ENCODE data around the gene RABL6.
"Not testable (repeated sequence)": the region's sequence is repeated elsewhere in the genome, so short reads cannot be mapped to it uniquely, and the experiment has no call there.

RABL6 gene

DNA sequence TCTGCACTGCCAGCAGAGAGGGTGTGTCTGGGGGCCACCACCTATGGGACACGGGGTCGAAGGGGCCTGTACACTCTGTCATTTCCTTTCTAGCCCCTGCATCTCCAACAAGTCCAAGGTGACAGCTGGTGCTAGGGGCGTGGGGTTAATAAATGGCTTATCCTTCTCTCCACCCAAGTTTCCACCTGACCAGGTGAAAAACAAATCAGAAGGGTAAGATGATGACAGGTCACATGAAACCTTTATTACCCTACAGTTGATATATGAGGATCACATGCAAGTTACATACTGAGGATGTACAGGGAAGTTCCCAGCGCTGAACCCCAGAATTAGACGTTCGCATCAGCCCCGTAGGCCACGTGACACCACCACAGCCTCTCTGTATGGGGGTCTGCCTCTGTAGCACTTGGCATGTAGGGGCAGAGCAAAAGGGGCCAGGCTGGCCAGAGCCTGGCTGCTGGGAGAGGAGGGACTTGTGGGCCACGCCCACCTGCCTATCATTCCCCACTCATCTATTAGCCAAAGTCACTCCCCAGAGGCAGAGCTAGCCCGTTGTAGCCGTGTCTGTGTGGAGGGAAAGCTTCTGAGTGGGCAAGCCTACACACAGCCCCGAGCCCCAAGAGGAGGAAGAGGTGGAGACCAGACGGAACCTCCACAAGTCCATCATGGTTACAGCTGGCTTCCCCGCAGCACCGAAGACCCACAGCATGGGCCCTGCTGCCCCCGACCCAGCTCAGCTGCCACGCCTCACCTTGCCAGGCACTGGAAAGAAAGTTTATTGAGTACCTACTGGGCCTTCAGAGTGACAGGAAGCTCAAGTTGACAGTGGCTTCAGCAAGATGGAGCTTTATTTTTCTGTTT lies 14.4 kb upstream of the RABL6 start:
- in situ Hi-C loops (cut with MboI; ENCODE audit: low sequenced_read_pairs) = loop anchor here (25.0 kb wide), 2 partner anchors 244 to 419 kb away; partner anchors contain the start of genes ABCA2, FUT7, NDOR1 and NPDC1

DNA sequence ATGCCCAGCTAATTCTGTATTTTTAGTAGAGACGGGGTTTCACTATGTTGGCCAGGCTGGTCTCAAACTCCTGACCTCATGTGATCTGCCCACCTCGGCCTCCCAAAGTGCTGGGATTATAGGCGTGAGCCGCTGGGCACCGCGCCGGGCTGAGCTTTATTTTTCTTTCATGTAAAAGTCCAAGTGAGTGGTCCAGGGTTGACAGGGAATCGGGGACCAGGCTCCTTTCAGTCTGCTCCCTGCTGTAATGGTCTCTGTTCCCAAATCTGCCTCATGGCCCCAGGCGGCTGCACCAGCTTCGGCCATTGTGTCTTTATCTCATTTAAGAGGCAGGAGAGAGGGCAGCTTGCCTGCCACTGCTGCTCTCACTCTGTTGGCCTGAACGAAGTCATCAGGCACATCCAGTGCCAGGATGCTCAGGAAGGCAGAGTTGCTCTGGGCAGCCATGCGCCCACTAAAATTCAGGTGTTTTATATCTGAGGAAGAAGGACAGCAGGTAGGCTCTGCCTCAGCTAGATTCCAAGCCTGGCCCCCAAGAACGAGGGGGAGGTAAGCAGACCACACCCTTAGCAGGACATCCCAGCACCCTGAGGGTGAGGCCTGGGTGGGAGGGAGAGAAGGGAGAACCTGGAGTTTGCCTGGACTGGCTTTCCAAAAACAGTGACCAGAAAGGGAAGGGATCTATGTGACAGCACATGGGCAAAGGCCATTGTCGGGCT lies 13.3 kb upstream of the RABL6 start:
- in situ Hi-C loops (cut with MboI; ENCODE audit: low sequenced_read_pairs) = loop anchor here (25.0 kb wide), 2 partner anchors 243 to 418 kb away; partner anchors contain the start of genes ABCA2, FUT7, NDOR1 and NPDC1

- in situ Hi-C loops (cut with MboI; ENCODE audit: low sequenced_read_pairs) = loop anchor here (25.0 kb wide), 2 partner anchors 242 to 417 kb away; partner anchors contain the start of genes ABCA2, FUT7, NDOR1 and NPDC1
These were observed 12.8 kb upstream of the RABL6 start for GRCh38 chr9:136795000-136795348.

- in situ Hi-C loops (cut with MboI; ENCODE audit: low sequenced_read_pairs) = loop anchor here (25.0 kb wide), 2 partner anchors 241 to 416 kb away; partner anchors contain the start of genes ABCA2, FUT7, NDOR1 and NPDC1
These were observed 11.4 kb upstream of the RABL6 start, which contains the start of gene CCDC183 for GRCh38 chr9:136796238-136796774. Gene CCDC183, plus strand, starts transcription at chr9:136796338. Its CDS starts 60 bp downstream, at chr9:136796398.

GRCh38 chr9:136796775-136797347 lies 10.9 kb upstream of the RABL6 start:
- in situ Hi-C loops (cut with MboI; ENCODE audit: low sequenced_read_pairs) = loop anchor here (25.0 kb wide), 2 partner anchors 240 to 415 kb away; partner anchors contain the start of genes ABCA2, FUT7, NDOR1 and NPDC1

- in situ Hi-C loops (cut with MboI; ENCODE audit: low sequenced_read_pairs) = loop anchor here (25.0 kb wide), 2 partner anchors 239 to 414 kb away; partner anchors contain the start of genes ABCA2, FUT7, NDOR1 and NPDC1
These were observed 9.1 kb upstream of the RABL6 start for GRCh38 chr9:136798708-136799078.

GRCh38 chr9:136799079-136799853 lies 8.5 kb upstream of the RABL6 start:
- in situ Hi-C loops (cut with MboI; ENCODE audit: low sequenced_read_pairs) = loop anchor here (25.0 kb wide), 2 partner anchors 238 to 413 kb away; partner anchors contain the start of genes ABCA2, FUT7, NDOR1 and NPDC1

DNA sequence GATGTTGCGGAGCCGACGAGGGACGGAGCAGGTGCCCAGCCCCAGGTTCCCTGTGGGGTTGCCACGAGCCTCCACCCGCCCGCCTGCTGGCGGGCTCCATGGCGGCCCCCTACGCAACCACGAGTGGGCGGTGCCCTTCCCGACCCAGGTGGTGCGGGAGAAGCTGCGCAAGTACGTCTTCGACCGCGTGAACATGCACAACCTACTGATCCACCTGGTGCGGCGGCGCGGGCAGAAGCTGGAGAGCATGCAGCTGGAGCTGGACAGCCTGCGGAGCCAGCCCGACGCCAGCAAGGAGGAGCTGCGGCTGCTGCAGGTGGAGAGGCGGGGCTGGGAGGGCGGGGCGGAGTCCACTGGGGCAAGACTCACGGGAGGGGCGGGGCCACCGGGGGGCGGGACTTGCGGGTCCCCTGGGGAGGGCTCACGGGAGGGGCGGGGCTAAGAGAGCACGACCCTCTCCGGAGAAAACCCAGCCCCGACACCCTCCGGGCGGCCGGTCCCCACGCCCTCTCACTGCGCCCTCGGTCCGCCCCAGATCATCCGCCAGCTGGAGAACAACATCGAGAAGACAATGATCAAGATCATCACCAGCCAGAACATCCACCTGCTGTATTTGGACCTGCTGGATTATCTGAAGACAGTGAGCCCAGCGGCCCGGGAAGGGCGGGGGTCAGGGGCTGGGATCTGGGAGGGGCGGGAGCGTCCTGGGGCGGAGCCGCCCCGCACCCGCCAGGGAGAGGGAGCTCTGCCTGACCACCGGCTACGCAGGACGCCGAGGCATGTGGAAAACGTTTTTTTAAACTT lies 7.7 kb upstream of the RABL6 start:
- in situ Hi-C loops (cut with MboI; ENCODE audit: low sequenced_read_pairs) = loop anchor here (25.0 kb wide), 2 partner anchors 237 to 412 kb away; partner anchors contain the start of genes ABCA2, FUT7, NDOR1 and NPDC1

- in situ Hi-C loops (cut with MboI; ENCODE audit: low sequenced_read_pairs) = no loop called here
These were observed 5.4 kb upstream of the RABL6 start for GRCh38 chr9:136802321-136802720.

- in situ Hi-C loops (cut with MboI; ENCODE audit: low sequenced_read_pairs) = not testable (repeated sequence)
These were observed 4.7 kb upstream of the RABL6 start for GRCh38 chr9:136803009-136803550.

DNA sequence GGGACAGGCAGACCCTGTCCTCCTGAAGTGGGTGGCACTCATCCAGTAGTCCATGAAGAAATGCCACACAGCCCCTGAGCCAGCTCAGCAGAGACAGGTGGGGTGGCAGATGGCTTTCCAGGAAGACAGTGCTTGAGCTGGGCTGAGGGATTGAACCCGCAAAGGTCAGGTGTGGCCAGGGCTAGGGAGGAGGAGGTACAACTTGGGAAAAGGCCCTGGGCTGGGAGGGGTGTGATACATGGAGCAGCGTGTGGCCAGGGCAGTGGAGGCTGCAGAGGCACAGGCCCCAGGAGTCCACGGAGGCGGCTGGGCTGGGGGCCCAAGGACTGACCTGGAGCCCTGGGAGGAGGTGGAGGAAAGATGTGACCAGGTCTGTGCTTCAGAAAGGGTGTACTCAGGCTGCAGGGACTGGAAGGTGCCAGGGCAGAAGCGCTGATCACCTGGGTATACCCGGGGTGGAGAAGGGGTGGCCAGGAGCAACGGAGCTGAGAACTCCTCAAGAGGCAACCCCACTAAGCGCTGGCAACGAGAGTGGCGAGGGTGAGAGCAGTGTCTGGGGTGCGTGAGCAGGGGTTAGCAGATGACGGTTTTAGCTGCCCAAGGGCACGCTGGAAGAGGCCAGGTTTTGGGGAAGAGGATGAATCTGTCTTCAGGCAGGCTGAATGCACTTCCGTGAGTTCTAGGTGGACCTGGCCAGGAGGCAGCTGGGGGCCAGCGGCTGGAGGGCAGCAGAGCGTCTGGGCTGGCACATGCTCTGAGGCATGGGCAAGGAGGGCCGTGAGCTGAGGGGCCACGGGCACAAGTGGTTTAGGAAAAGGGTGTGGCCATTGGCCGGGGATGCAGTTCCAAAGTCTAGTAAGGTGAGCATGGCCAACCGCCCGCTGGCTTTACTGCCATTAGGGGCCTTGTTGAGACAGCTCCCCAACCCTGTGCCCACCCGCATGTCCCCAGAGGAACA lies 3.9 kb upstream of the RABL6 start:
- in situ Hi-C loops (cut with MboI; ENCODE audit: low sequenced_read_pairs) = no loop called here

- in situ Hi-C loops (cut with MboI; ENCODE audit: low sequenced_read_pairs) = no loop called here
These were observed 3.1 kb upstream of the RABL6 start for GRCh38 chr9:136804509-136805206.

- in situ Hi-C loops (cut with MboI; ENCODE audit: low sequenced_read_pairs) = no loop called here
These were observed 2.5 kb upstream of the RABL6 start for GRCh38 chr9:136805207-136805740.

DNA sequence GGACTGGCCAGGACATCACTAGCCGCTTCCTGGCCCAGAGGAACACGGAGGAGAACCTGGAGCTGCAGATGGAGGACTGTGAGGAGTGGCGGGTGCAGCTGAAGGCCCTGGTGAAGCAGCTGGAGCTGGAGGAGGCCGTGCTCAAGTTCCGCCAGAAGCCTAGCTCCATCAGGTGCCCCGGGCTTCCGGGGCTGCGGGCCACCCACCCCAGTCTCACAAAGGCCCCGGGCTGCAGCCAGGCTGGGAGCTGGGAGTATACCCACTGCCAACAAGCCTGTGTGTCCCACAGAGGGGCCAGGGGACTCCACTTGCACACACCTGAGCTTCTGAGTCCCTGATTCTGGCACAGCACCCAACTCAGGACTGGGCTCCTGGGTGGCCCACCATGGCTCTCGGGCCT lies 1.7 kb upstream of the RABL6 start:
- in situ Hi-C loops (cut with MboI; ENCODE audit: low sequenced_read_pairs) = no loop called here

- in situ Hi-C loops (cut with MboI; ENCODE audit: low sequenced_read_pairs) = no loop called here
These were observed 1.0 kb upstream of the RABL6 start for GRCh38 chr9:136806631-136807201.

GRCh38 chr9:136808075-136808805 lies 492 bp downstream of the RABL6 start:
- in situ Hi-C loops (cut with MboI; ENCODE audit: low sequenced_read_pairs) = no loop called here

All from HL-60/S4 (cell line).